Measurements from ENCODE around the gene ATP11B.
A peak's percentile ranks its signal among the peaks of the same experiment; 100 is the strongest.

Gene ATP11B

DNA sequence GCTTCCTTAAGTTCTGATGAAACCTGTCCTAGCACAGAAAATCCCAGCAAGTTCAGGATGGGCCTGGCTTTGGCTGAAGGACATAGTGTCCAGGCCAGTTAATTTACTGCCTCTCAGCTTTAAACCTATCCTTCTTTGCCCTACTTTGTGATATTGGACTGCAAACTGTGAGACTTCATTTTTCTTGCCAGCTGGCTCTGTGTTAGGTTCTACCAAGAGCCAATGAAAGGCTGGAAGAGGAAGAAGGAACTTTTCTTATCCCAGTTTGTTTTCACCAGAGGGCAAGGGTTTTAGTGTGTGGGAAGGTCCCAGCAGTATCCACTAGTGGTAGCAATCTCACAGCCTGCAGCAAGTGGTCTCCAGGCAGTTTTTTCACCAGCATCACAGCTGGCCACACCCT is 168.9 kb downstream of the ATP11B start:
- no peak overlapping the region; the same call in 1 of the 2 replicates for H3K27ac ChIP-seq
- TF ChIP-seq, protein P1, sequence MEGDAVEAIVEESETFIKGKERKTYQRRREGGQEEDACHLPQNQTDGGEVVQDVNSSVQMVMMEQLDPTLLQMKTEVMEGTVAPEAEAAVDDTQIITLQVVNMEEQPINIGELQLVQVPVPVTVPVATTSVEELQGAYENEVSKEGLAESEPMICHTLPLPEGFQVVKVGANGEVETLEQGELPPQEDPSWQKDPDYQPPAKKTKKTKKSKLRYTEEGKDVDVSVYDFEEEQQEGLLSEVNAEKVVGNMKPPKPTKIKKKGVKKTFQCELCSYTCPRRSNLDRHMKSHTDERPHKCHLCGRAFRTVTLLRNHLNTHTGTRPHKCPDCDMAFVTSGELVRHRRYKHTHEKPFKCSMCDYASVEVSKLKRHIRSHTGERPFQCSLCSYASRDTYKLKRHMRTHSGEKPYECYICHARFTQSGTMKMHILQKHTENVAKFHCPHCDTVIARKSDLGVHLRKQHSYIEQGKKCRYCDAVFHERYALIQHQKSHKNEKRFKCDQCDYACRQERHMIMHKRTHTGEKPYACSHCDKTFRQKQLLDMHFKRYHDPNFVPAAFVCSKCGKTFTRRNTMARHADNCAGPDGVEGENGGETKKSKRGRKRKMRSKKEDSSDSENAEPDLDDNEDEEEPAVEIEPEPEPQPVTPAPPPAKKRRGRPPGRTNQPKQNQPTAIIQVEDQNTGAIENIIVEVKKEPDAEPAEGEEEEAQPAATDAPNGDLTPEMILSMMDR (conservative IDR thresholded peaks at IDR 0.05), result no peak

DNA sequence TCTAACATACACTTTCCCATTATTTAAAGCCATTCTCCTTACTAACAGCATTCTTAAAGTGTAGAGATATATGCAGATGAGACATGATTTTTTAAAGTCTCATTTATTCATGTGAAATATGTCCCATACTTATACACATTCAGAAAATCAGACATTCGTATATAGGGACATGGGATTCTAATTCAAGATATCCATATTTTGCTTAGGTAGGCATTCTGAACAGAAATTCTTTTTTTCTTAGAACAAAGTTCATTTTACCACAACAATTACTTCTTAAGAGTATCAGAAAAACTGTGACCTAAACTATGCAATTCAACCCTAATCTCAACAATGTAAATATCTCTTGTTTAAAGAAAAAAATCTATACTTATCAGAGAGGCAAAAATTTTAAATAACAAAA is 170.9 kb downstream of the ATP11B start:
- no peak overlapping the region for H3K27ac ChIP-seq
- TF ChIP-seq, protein P1 (conservative IDR thresholded peaks at IDR 0.05), result no peak

GRCh38 chr3:182965861-182966366 is 172.6 kb downstream of the ATP11B start:
- H3K27ac ChIP-seq, result no peak overlapping the region
- TF ChIP-seq, protein P1 (conservative IDR thresholded peaks at IDR 0.05), result no peak

DNA sequence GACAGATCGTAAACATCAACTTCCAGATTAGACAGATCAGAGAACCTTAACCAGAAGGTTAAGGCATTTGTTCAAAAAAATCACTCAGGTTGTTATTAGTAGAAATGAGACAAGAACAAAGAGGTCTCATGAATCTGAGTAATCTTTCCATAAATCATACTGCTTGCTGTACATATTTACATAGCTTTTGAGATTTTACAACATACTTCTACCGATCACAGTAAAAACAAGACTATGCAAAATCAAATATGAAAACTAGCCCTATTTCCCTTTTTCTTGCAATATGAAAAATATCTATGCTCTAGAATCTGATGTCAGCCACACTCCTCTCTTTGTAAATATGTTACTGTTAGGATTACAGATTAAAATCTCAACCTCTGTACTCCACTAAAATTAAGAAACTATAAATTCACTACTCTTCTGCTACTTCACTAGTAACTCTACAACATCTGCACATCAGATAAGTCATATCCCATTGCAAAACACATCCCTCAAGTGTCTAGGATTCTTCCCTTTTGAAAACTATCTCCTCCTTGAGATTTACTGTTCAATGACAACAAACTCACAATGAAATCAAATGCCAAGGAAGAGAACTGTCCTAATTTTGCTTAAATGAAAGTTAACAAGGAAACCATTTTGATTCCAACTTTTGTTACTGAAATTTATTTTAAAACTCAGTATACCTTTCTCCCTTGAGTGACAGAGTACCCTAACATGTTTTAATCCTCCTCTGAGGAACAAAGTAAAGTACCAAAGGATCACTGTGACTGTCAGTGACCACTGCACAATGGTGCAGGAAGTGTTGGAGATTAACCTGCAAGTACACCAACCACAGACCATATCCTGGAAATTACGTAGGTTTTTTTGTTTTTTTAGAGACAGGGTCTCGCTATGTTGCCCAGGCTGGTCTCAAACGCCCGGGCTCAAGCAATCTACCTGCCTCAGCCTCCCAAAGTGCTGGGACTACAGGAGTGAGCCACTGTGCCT is 174.2 kb downstream of the ATP11B start:
- TF ChIP-seq, protein P1 (conservative IDR thresholded peaks at IDR 0.05), result no peak
- H3K27ac ChIP-seq, result peak overlapping the region; percentile 52

- no peak overlapping the region for H3K27ac ChIP-seq
- TF ChIP-seq, protein P1 (conservative IDR thresholded peaks at IDR 0.05), result no peak
Measured at GRCh38 chr3:182969277-182969676, 176.0 kb downstream of the ATP11B start.

- no peak overlapping the region for H3K27ac ChIP-seq
- TF ChIP-seq, protein P1 (conservative IDR thresholded peaks at IDR 0.05), result no peak
Measured at GRCh38 chr3:182969853-182970252, 176.5 kb downstream of the ATP11B start.

GRCh38 chr3:182970811-182971418 is 177.6 kb downstream of the ATP11B start:
- H3K27ac ChIP-seq, result no peak overlapping the region
- TF ChIP-seq, protein P1 (conservative IDR thresholded peaks at IDR 0.05), result no peak
